ENCODE data around the gene TWIST1.

DNA sequence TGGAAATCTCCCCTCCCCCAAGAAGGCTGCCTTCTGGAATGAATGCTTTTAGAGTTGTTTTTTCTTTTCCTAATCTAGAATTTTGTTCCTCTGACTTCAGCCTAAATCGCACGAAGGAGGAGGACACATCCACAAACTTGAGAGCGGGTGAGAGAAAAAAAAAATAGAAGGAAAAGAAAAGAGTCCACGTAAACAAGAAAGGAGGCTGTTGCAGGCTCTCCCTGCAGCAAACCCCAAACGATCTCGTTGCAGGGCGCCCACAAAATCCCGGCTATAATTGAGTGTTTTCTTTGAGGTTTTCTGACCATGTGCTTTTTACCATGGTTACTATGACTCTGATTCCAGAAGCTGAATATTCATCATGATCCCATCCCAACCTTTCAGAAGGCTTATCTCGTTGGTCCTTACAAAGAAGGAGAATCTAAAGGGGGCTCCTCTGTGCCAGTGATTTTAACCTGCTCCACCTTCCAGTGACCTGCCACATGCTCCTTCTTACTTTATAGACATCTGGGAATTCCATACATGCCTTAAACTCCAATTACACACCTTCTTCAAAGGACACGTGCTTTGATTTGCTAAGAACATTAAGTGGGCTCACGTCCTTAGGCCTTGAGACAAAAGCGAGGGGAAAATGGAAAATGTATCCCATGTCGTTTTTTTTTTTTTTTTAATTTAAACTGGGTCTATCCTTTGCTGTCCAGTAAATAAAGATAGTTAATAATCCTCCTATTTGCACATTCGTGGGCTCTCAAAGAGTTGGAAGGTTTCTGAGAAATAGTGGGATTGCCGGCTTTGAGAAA, 5.8 kb downstream of the TWIST1 start:
- TF ChIP-seq, protein P1, sequence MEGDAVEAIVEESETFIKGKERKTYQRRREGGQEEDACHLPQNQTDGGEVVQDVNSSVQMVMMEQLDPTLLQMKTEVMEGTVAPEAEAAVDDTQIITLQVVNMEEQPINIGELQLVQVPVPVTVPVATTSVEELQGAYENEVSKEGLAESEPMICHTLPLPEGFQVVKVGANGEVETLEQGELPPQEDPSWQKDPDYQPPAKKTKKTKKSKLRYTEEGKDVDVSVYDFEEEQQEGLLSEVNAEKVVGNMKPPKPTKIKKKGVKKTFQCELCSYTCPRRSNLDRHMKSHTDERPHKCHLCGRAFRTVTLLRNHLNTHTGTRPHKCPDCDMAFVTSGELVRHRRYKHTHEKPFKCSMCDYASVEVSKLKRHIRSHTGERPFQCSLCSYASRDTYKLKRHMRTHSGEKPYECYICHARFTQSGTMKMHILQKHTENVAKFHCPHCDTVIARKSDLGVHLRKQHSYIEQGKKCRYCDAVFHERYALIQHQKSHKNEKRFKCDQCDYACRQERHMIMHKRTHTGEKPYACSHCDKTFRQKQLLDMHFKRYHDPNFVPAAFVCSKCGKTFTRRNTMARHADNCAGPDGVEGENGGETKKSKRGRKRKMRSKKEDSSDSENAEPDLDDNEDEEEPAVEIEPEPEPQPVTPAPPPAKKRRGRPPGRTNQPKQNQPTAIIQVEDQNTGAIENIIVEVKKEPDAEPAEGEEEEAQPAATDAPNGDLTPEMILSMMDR (IDR thresholded peaks at IDR 0.05) = no peak
- no peak for TF ChIP-seq POLR2A (IDR thresholded peaks at IDR 0.05)
- TF ChIP-seq POLR2AphosphoS5 (IDR thresholded peaks at IDR 0.05) = no peak
- TF ChIP-seq EP300 (IDR thresholded peaks at IDR 0.05) = no peak
